Sigmoid colon (tissue), 7 donors: Measurements from ENCODE around the gene AGL. TPM values are rescaled to one million over a fixed set of nuclear protein-coding genes. Genes with fewer than 3 reads are reported as not detected.

Experiments used
- DNase-seq: peaks from one replicate; pipeline ENCODE4 v3.0.0-alpha.2; 2019
- H3K27ac ChIP-seq, 4 donors: fragments of 200-600 bp; sonication (generic); one replicate each; pipeline ENCODE4 v1.5.1; 2016 to 2019; ENCODE audit warnings: mild to moderate bottlenecking in 1 of 4
- H3K27me3 ChIP-seq, 3 donors: fragments of 200-600 bp; sonication (generic); one replicate each; pipeline ENCODE4 v1.5.1; 2019; ENCODE audit warnings: mild to moderate bottlenecking in 1 of 3
- H3K36me3 ChIP-seq, 4 donors: fragments of 200-600 bp; sonication (generic); one replicate each; pipeline ENCODE4 v1.5.1; 2016 to 2019
- H3K4me1 ChIP-seq, 4 donors: fragments of 200-600 bp; sonication (generic); one replicate each; pipeline ENCODE4 v1.5.1; 2017 to 2019
- H3K4me3 ChIP-seq, 4 donors: fragments of 200-600 bp; sonication (generic); one replicate each; pipeline ENCODE4 v1.5.1; 2017 to 2019; ENCODE audit warnings: mild to moderate bottlenecking in 2 of 4, moderate library complexity in 1 of 4
- H3K9me3 ChIP-seq, 4 donors: fragments of 200-600 bp in 3 of 4; sonication (generic) in 3 of 4; one replicate each; pipeline versions ENCODE4 v1.5.1 to v1.6.1; 2013 to 2019
- CTCF ChIP-seq, 4 experiments: fragments of 450-650 bp in 3 of 4; fragments of 200-600 bp in 1 of 4; IDR thresholded peaks; one replicate each; pipeline ENCODE4 v1.5.1; 2016 to 2019; ENCODE audit warnings: antibody characterized with exemption in 4 of 4, mild to moderate bottlenecking in 3 of 4, moderate library complexity in 2 of 4
- EP300 ChIP-seq, 4 donors: sonication (generic); formaldehyde crosslinking; IDR thresholded peaks; one replicate each; pipeline ENCODE4 v1.6.1; 2017; ENCODE audit warnings: antibody characterized with exemption in 4 of 4
- POLR2A ChIP-seq, 2 donors: fragments of 450-650 bp; IDR thresholded peaks; one replicate each; pipeline ENCODE4 v1.6.1; 2016; ENCODE audit warnings: antibody characterized with exemption in 2 of 2, mild to moderate bottlenecking in 2 of 2, moderate library complexity in 2 of 2
- POLR2AphosphoS5 ChIP-seq, 4 donors: sonication (generic); formaldehyde crosslinking; IDR thresholded peaks; one replicate each; pipeline ENCODE4 v1.6.1; 2017; ENCODE audit warnings: antibody characterized with exemption in 4 of 4
- WGBS, 2 donors: extraction: QIAGEN DNeasy Blood & Tissue Kit; methylation state at CpG; one replicate each; pipeline ENCODE4 v1.1.7; 2013; 5-methylcytosine and 5-hydroxymethylcytosine counted together
- intact Hi-C: fragments of 100-400 bp; cut with DNase I; formaldehyde crosslinking; loops from one replicate; pipeline ENCODE4 v1.15.1; 2023
- polyA plus RNA-seq, 3 donors: library from polyadenylated mRNA; stranded (reverse); fragments of 200-250 nt; gene quantifications; one replicate each; pipeline ENCODE4 v1.2.3, GENCODE V29; 2013
- total RNA-seq, 4 donors: library from RNA; depleted of rRNA; stranded (reverse); fragments of >200 nt; gene quantifications; one replicate each; pipeline ENCODE4 v1.1.0, GENCODE V29; 2016
- donor health status: healthy with polysubstance abuse.
- donor health status: Bipolar disorder and iron deficiency.
- donor health status: healthy.

AGL gene
- total and polyA plus RNA-seq, 7 donors = 5.4 to 34.3 (median 28.3) TPM

- WGBS, 2 donors = 89 to 91% methylated on average over 3 of the region's 3 CpGs
- intact Hi-C loops = no loop called here
- DNase-seq = no peak
- no peak for TF ChIP-seq CTCF (IDR thresholded peaks at IDR 0.05)
- TF ChIP-seq POLR2A (IDR thresholded peaks at IDR 0.05) = no peak
- TF ChIP-seq POLR2AphosphoS5 (IDR thresholded peaks at IDR 0.05) = no peak
- TF ChIP-seq EP300 (IDR thresholded peaks at IDR 0.05) = no peak
- no peak overlapping the region for H3K27ac ChIP-seq
- no peaks in the 10 kb centered on the region for H3K27me3 ChIP-seq
- no peaks in the 10 kb centered on the region for H3K9me3 ChIP-seq
- no peak overlapping the region for H3K4me3 ChIP-seq
- H3K36me3 ChIP-seq = no peaks in the 10 kb centered on the region
- no peaks in the 10 kb centered on the region for H3K4me1 ChIP-seq
These were observed 32.0 kb upstream of the AGL start for GRCh38 chr1:99818063-99818699.

- intact Hi-C loops = no loop called here
- TF ChIP-seq POLR2A (IDR thresholded peaks at IDR 0.05) (no peak), EP300 (IDR thresholded peaks at IDR 0.05) (no peak), POLR2AphosphoS5 (IDR thresholded peaks at IDR 0.05) (no peak), CTCF (IDR thresholded peaks at IDR 0.05) (no peak)
- no peak overlapping the region for H3K27ac ChIP-seq
- WGBS, 2 donors = 47 to 64% methylated on average over 4 of the region's 4 CpGs
- no peaks in the 10 kb centered on the region for H3K4me1 ChIP-seq
- H3K36me3 ChIP-seq = no peaks in the 10 kb centered on the region
- H3K4me3 ChIP-seq = no peak overlapping the region
- H3K9me3 ChIP-seq = no peaks in the 10 kb centered on the region
- no peaks in the 10 kb centered on the region for H3K27me3 ChIP-seq
- no peak for DNase-seq
These were observed 29.6 kb upstream of the AGL start for GRCh38 chr1:99820546-99820945.

GRCh38 chr1:99825098-99825497 lies 25.1 kb upstream of the AGL start:
- no peaks in the 10 kb centered on the region for H3K4me1 ChIP-seq
- H3K4me3 ChIP-seq = no peak overlapping the region
- intact Hi-C loops = no loop called here
- no peaks in the 10 kb centered on the region for H3K36me3 ChIP-seq
- H3K27ac ChIP-seq = no peak overlapping the region
- H3K27me3 ChIP-seq = no peaks in the 10 kb centered on the region
- H3K9me3 ChIP-seq = no peaks in the 10 kb centered on the region
- TF ChIP-seq POLR2AphosphoS5 (IDR thresholded peaks at IDR 0.05) = no peak
- no peak for TF ChIP-seq POLR2A (IDR thresholded peaks at IDR 0.05)
- TF ChIP-seq EP300 (IDR thresholded peaks at IDR 0.05) = no peak
- no peak for TF ChIP-seq CTCF (IDR thresholded peaks at IDR 0.05)
- 89 to 95% methylated on average over 3 of the region's 3 CpGs for WGBS, 2 donors
- DNase-seq = no peak

- no peaks in the 10 kb centered on the region for H3K9me3 ChIP-seq
- DNase-seq = no peak
- no peaks in the 10 kb centered on the region for H3K36me3 ChIP-seq
- TF ChIP-seq CTCF (IDR thresholded peaks at IDR 0.05) (no peak), POLR2AphosphoS5 (IDR thresholded peaks at IDR 0.05) (no peak), EP300 (IDR thresholded peaks at IDR 0.05) (no peak), POLR2A (IDR thresholded peaks at IDR 0.05) (no peak)
- 89 to 92% methylated on average over 1 of the region's 1 CpG for WGBS, 2 donors
- intact Hi-C loops = no loop called here
- no peak overlapping the region for H3K27ac ChIP-seq
- H3K4me3 ChIP-seq = no peak overlapping the region
- H3K4me1 ChIP-seq = no peaks in the 10 kb centered on the region
- H3K27me3 ChIP-seq = no peaks in the 10 kb centered on the region
These were observed 24.5 kb upstream of the AGL start for GRCh38 chr1:99825702-99826101.

GRCh38 chr1:99827970-99828369 lies 22.2 kb upstream of the AGL start:
- no peak for TF ChIP-seq POLR2A (IDR thresholded peaks at IDR 0.05)
- TF ChIP-seq EP300 (IDR thresholded peaks at IDR 0.05) = no peak
- TF ChIP-seq POLR2AphosphoS5 (IDR thresholded peaks at IDR 0.05) = no peak
- no peak for TF ChIP-seq CTCF (IDR thresholded peaks at IDR 0.05)
- Histone ChIP-seq H3K4me3 (no peak overlapping the region), H3K27ac (no peak overlapping the region), H3K4me1 (no peaks in the 10 kb centered on the region), H3K27me3 (no peaks in the 10 kb centered on the region), H3K9me3 (no peaks in the 10 kb centered on the region), H3K36me3 (no peaks in the 10 kb centered on the region)
- intact Hi-C loops = no loop called here
- WGBS, 2 donors = 94% methylated on average over 2 of the region's 2 CpGs
- no peak for DNase-seq
